KMS-11 (cell line): ENCODE data around the gene IL34.
"Not testable (repeated sequence)": the region's sequence is repeated elsewhere in the genome, so short reads cannot be mapped to it uniquely, and the experiment has no call there.

ENCODE experiments used
- H2AFZ ChIP-seq: fragments of 200-600 bp; sonication (generic); 2 replicates; pipeline ENCODE4 v1.6.1; 2016; ENCODE audit warnings: antibody characterized with exemption, mixed run types, low read depth
- H3K27ac ChIP-seq: fragments of 200-600 bp; sonication (generic); 2 replicates; pipeline ENCODE4 v1.6.1; 2016; ENCODE audit warnings: mild to moderate bottlenecking, mixed run types
- H3K27me3 ChIP-seq: fragments of 200-600 bp; sonication (generic); 2 replicates; pipeline ENCODE4 v1.6.1; 2017; ENCODE audit warnings: mild to moderate bottlenecking, low read depth, mixed run types, moderate library complexity; ENCODE audit not compliant: insufficient read depth
- H3K36me3 ChIP-seq: fragments of 200-600 bp; sonication (generic); 2 replicates; pipeline ENCODE4 v1.6.1; 2017; ENCODE audit warnings: mild to moderate bottlenecking, mixed run types; ENCODE audit not compliant: insufficient read depth
- H3K4me1 ChIP-seq: fragments of 200-600 bp; sonication (generic); 2 replicates; pipeline ENCODE4 v1.6.1; 2016; ENCODE audit warnings: mild to moderate bottlenecking, low read depth, mixed run types; ENCODE audit not compliant: poor library complexity, severe bottlenecking
- H3K4me2 ChIP-seq: fragments of 200-600 bp; sonication (generic); 2 replicates; pipeline ENCODE4 v1.7.0; 2016; ENCODE audit warnings: mild to moderate bottlenecking, mixed run types
- H3K4me3 ChIP-seq: fragments of 200-600 bp; sonication (generic); IDR thresholded peaks from 2 replicates; pipeline ENCODE4 v1.6.1; 2017; ENCODE audit warnings: low read depth, low read length, mixed read lengths; ENCODE audit not compliant: insufficient read depth
- H3K79me2 ChIP-seq: fragments of 200-600 bp; sonication (generic); 2 replicates; pipeline ENCODE4 v1.6.1; 2016; ENCODE audit warnings: low read depth, mixed run types; ENCODE audit not compliant: insufficient read depth
- H3K9ac ChIP-seq: fragments of 200-600 bp; sonication (generic); 2 replicates; pipeline ENCODE4 v1.6.1; 2016; ENCODE audit warnings: mild to moderate bottlenecking, mixed run types
- H4K20me1 ChIP-seq: fragments of 200-600 bp; sonication (generic); 2 replicates; pipeline ENCODE4 v1.6.1; 2016; ENCODE audit warnings: mild to moderate bottlenecking, mixed run types; ENCODE audit not compliant: insufficient read depth
- TF ChIP-seq, protein P1 (sequence below): fragments of 200-600 bp; sonication (generic); conservative IDR thresholded peaks from 2 replicates; pipeline ENCODE4 v1.6.1; 2017; ENCODE audit warnings: low read depth, mild to moderate bottlenecking, antibody characterized with exemption, low read length, moderate library complexity, mixed read lengths

The IL34 gene

DNA sequence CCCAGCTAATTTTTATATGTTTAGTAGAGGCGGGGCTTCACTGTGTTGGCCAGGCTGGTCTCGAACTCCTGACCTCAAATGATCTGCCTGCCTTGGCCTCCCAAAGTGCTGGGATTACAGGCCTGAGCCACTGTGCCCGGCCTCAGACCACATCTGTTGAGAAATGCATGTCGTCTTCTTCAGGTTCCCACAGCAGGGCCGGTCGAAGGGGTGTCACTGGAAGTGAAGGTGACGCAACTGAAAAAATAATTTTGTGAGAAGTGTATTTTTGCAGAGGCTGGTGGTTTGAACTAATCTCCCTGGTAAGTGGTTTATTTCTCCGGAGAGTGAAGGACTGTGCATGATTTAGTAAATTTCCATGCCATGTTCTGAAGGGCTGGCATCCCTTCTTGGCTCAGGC, 33.4 kb upstream of the IL34 start:
- Histone ChIP-seq H3K36me3 (no peaks in the 10 kb centered on the region), H3K79me2 (no peaks in the 10 kb centered on the region), H3K9ac (no peak overlapping the region), H2AFZ (no peak overlapping the region), H3K4me2 (no peak overlapping the region), H3K27me3 (no peaks in the 10 kb centered on the region), H4K20me1 (no peaks in the 10 kb centered on the region), H3K27ac (no peak overlapping the region), H3K4me1 (peaks cover 7% of the 10 kb centered on the region), H3K4me3 (no peak overlapping the region)
- TF ChIP-seq, protein P1, sequence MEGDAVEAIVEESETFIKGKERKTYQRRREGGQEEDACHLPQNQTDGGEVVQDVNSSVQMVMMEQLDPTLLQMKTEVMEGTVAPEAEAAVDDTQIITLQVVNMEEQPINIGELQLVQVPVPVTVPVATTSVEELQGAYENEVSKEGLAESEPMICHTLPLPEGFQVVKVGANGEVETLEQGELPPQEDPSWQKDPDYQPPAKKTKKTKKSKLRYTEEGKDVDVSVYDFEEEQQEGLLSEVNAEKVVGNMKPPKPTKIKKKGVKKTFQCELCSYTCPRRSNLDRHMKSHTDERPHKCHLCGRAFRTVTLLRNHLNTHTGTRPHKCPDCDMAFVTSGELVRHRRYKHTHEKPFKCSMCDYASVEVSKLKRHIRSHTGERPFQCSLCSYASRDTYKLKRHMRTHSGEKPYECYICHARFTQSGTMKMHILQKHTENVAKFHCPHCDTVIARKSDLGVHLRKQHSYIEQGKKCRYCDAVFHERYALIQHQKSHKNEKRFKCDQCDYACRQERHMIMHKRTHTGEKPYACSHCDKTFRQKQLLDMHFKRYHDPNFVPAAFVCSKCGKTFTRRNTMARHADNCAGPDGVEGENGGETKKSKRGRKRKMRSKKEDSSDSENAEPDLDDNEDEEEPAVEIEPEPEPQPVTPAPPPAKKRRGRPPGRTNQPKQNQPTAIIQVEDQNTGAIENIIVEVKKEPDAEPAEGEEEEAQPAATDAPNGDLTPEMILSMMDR = no peak

DNA sequence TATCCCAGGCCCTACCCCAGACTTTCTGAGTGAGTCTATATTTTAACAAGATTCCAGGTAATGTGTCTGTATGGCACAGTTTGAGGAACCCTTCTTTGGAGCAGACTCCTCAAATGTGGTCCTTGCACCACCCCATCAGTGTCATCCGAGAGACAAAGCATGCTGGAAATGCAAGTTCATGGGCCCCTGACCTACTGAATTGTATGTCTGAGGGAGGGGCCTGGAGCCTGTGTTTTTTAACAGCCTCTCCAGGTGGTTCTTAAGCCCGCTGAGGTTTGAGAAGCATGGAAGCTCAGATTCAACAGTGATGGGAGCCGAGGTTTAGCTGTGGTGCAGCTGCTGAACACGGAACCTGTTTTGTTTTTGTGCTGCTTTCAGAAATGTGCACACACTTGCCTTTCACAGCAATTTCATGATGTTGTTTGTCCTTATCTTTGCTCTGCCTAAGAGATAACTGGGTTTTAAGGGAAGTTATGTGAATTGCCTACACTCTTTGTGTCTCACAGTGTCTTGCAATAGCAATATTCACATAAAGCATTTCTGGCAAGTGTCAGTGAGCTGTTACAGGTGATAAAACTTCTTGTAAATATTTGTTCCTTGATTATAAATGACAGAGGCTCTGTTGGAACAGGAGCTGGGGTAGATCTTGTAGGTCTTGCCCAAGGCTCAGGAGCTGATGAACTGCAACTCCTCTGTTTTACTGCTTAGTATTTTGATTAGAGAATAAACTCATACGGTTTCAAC, 32.0 kb upstream of the IL34 start:
- Histone ChIP-seq H3K4me2 (no peak overlapping the region), H2AFZ (no peak overlapping the region), H3K36me3 (no peaks in the 10 kb centered on the region), H3K79me2 (no peaks in the 10 kb centered on the region), H3K27ac (no peak overlapping the region), H3K4me1 (peaks cover 7% of the 10 kb centered on the region), H3K9ac (no peak overlapping the region), H4K20me1 (no peaks in the 10 kb centered on the region), H3K27me3 (no peaks in the 10 kb centered on the region), H3K4me3 (no peak overlapping the region)
- TF ChIP-seq, protein P1 = no peak

DNA sequence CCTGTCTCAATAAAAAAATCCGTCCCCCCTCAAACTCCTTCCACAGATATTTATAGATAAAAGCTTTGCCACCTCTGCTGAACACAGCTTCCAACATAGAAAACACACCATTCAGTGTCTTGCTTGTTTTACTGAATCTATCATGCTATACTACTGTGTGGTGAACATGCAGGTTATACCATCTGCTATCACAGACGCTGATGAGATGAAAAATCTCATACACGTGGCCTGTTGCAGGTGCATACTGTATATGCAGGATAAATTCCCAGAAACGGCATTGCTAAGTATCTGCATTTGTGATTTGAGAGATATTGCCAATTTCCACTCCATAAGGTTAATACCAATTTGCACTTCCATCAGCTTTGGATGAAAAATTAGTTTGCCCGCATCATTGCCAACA, 30.4 kb upstream of the IL34 start:
- Histone ChIP-seq H3K9ac (no peak overlapping the region), H3K79me2 (no peaks in the 10 kb centered on the region), H3K27ac (no peak overlapping the region), H3K36me3 (no peaks in the 10 kb centered on the region), H3K4me2 (no peak overlapping the region), H2AFZ (no peak overlapping the region), H3K4me3 (no peak overlapping the region), H3K4me1 (peaks cover 7% of the 10 kb centered on the region), H3K27me3 (no peaks in the 10 kb centered on the region), H4K20me1 (no peaks in the 10 kb centered on the region)
- TF ChIP-seq, protein P1 = no peak

DNA sequence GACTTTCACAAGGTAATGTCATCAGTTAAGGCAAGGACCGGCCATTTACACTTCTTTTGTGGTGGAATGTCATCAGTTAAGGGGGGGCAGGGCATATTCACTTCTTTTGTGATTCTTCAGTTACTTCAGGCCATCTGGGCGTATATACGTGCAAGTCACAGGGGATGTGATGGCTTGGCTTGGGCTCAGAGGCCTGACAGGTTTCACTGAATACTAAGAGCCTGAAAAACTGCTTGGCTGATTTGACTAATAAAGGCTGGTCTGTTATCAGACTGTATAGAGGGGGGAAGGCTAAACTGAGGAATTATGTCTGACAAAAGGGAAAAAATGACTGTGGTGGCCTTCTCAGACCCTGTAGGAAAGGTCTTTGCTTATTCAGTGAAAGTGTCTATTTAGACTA, 24.5 kb upstream of the IL34 start:
- H3K4me2 ChIP-seq, H3K27me3 ChIP-seq, H4K20me1 ChIP-seq, H3K9ac ChIP-seq, H3K27ac ChIP-seq, H3K36me3 ChIP-seq, H3K79me2 ChIP-seq, H3K4me1 ChIP-seq, H2AFZ ChIP-seq, H3K4me3 ChIP-seq: not testable (repeated sequence)

DNA sequence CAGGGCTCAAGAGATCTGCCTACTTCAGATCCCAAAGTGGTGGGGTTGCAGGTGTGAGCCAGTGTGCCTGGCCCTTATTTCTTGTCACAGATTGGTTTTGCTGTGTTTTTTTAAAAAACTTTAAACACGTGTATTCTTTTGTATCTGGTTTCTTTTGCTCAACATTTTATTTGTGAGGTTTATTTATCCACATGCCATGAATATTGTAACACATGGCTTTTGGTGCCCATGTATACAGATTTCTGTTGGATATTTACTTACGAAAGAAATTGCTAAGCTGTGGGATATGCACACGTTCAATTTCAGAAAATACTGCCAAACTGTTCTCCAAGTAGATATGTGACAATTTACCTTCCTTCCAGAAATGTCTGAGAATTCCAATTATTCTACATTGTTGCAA, 18.7 kb upstream of the IL34 start:
- no peak overlapping the region for H3K4me2 ChIP-seq
- H3K4me1 ChIP-seq = no peaks in the 10 kb centered on the region
- H3K36me3 ChIP-seq = no peaks in the 10 kb centered on the region
- TF ChIP-seq, protein P1 = no peak
- H3K4me3 ChIP-seq = no peak overlapping the region
- no peaks in the 10 kb centered on the region for H4K20me1 ChIP-seq
- no peak overlapping the region for H3K27ac ChIP-seq
- H3K79me2 ChIP-seq = no peaks in the 10 kb centered on the region
- no peak overlapping the region for H3K9ac ChIP-seq
- H2AFZ ChIP-seq = no peak overlapping the region
- no peaks in the 10 kb centered on the region for H3K27me3 ChIP-seq
